CD4-positive, alpha-beta T cell treated with Interleukin-4 for 4 hours (primary cell): ENCODE measurements around the gene NOL4L.

Source experiments
- DNase-seq: peaks from one replicate; pipeline ENCODE4 v3.0.0-alpha.2; 2020

The NOL4L gene

GRCh38 chr20:32574296-32575226 lies 10.6 kb downstream of the NOL4L start:
- peak; percentile 31 for DNase-seq

- DNase-seq, result no peak
These were observed 11.8 kb downstream of the NOL4L start for GRCh38 chr20:32573167-32573851.

GRCh38 chr20:32572271-32572968 lies 12.7 kb downstream of the NOL4L start:
- no peak for DNase-seq

GRCh38 chr20:32571566-32571965 lies 13.6 kb downstream of the NOL4L start:
- DNase-seq, result no peak

- no peak for DNase-seq
These were observed 14.5 kb downstream of the NOL4L start for GRCh38 chr20:32570401-32571190.

GRCh38 chr20:32569380-32570305 lies 15.5 kb downstream of the NOL4L start:
- no peak for DNase-seq

- DNase-seq, result no peak
These were observed 16.1 kb downstream of the NOL4L start for GRCh38 chr20:32569018-32569379.

GRCh38 chr20:32567384-32568178 lies 17.6 kb downstream of the NOL4L start:
- DNase-seq, result no peak

GRCh38 chr20:32566379-32567374 lies 18.5 kb downstream of the NOL4L start:
- DNase-seq, result no peak

GRCh38 chr20:32565735-32566032 lies 19.4 kb downstream of the NOL4L start:
- DNase-seq, result no peak

GRCh38 chr20:32564921-32565734 lies 20.0 kb downstream of the NOL4L start:
- DNase-seq, result no peak

GRCh38 chr20:32564440-32564839 lies 20.7 kb downstream of the NOL4L start:
- DNase-seq, result no peak

GRCh38 chr20:32563311-32564272 lies 21.5 kb downstream of the NOL4L start:
- no peak for DNase-seq

GRCh38 chr20:32562495-32562911 lies 22.6 kb downstream of the NOL4L start:
- DNase-seq, result no peak

GRCh38 chr20:32560989-32561830 lies 23.9 kb downstream of the NOL4L start:
- no peak for DNase-seq

GRCh38 chr20:32560482-32560988 lies 24.6 kb downstream of the NOL4L start:
- no peak for DNase-seq
